Measurements from ENCODE around the gene ALOX5. TPM values are rescaled to one million over a fixed set of nuclear protein-coding genes. Genes with fewer than 3 reads are reported as not detected.

Gene ALOX5
- total RNA-seq, 1 experiment from 2014 or later = 6.1 TPM

- TF ChIP-seq, protein P1, sequence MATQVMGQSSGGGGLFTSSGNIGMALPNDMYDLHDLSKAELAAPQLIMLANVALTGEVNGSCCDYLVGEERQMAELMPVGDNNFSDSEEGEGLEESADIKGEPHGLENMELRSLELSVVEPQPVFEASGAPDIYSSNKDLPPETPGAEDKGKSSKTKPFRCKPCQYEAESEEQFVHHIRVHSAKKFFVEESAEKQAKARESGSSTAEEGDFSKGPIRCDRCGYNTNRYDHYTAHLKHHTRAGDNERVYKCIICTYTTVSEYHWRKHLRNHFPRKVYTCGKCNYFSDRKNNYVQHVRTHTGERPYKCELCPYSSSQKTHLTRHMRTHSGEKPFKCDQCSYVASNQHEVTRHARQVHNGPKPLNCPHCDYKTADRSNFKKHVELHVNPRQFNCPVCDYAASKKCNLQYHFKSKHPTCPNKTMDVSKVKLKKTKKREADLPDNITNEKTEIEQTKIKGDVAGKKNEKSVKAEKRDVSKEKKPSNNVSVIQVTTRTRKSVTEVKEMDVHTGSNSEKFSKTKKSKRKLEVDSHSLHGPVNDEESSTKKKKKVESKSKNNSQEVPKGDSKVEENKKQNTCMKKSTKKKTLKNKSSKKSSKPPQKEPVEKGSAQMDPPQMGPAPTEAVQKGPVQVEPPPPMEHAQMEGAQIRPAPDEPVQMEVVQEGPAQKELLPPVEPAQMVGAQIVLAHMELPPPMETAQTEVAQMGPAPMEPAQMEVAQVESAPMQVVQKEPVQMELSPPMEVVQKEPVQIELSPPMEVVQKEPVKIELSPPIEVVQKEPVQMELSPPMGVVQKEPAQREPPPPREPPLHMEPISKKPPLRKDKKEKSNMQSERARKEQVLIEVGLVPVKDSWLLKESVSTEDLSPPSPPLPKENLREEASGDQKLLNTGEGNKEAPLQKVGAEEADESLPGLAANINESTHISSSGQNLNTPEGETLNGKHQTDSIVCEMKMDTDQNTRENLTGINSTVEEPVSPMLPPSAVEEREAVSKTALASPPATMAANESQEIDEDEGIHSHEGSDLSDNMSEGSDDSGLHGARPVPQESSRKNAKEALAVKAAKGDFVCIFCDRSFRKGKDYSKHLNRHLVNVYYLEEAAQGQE (IDR thresholded peaks at IDR 0.05; ENCODE audit: low read depth) = no peak
- TF ChIP-seq ZFX (IDR thresholded peaks at IDR 0.05) = no peak
- TF ChIP-seq POLR2A (IDR thresholded peaks at IDR 0.05; ENCODE audit: borderline replicate concordance, extremely low read depth, insufficient read depth, insufficient read length) = no peak
- no peak for TF ChIP-seq FOSL1 (IDR thresholded peaks at IDR 0.05; ENCODE audit: low read depth)
- no peak for TF ChIP-seq POLR2AphosphoS5 (IDR thresholded peaks at IDR 0.05; ENCODE audit: low read depth, low read length)
Observed at GRCh38 chr10:45456822-45457221, 82.8 kb downstream of the ALOX5 start (continued).

DNA sequence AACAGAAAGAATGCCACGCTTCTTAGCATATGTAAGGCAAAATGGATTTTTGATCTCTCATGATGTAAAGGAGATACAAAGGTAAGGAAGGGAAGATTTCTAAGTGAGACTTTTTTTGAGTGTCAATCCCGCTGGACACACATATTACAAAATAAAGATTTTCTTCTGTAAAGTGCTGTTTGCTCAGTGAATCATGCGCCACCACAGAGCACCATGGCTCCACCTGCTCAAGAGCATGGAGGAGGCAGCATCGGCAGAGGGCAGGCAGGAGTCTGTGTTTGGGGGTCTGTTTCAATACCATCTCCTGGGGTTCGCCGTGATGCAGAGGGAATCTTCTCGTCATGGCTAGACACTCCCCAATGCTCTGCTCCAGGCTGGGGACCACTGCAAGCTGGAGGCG is 83.5 kb downstream of the ALOX5 start:
- no peak overlapping the region for H3K4me2 ChIP-seq (ENCODE audit: low read length)
- no peak overlapping the region for H3K27ac ChIP-seq (ENCODE audit: low read depth, low read length)
- H4K20me1 ChIP-seq (ENCODE audit: insufficient read depth) = no peaks in the 10 kb centered on the region
- H3K9me2 ChIP-seq (ENCODE audit: insufficient read depth) = no peaks in the 10 kb centered on the region
- H3K36me3 ChIP-seq (ENCODE audit: control insufficient read depth in 1 of 2, insufficient read depth in 2 of 2, low read length in 2 of 2) = no peaks in the 10 kb centered on the region
- no peak overlapping the region for H3K9ac ChIP-seq (ENCODE audit: low read length)
- ATAC-seq (no peak), DNase-seq (ENCODE audit: low read depth, low spot score) (no peak)
- H2AFZ ChIP-seq (ENCODE audit: low read depth, low read length, poor library complexity, severe bottlenecking) = no peak overlapping the region
- H3K9me3 ChIP-seq (ENCODE audit: control insufficient read depth in 1 of 2, insufficient read depth in 1 of 2, low read depth in 1 of 2, low read length in 2 of 2) = no peaks in the 10 kb centered on the region
- TF ChIP-seq POLR2A (IDR thresholded peaks at IDR 0.05; ENCODE audit: borderline replicate concordance, extremely low read depth, insufficient read depth, insufficient read length) (no peak), SRF (IDR thresholded peaks at IDR 0.05; ENCODE audit: low read depth) (no peak), EZH2phosphoT487 (IDR thresholded peaks at IDR 0.05; ENCODE audit: borderline replicate concordance) (no peak)
- TF ChIP-seq, protein P2, sequence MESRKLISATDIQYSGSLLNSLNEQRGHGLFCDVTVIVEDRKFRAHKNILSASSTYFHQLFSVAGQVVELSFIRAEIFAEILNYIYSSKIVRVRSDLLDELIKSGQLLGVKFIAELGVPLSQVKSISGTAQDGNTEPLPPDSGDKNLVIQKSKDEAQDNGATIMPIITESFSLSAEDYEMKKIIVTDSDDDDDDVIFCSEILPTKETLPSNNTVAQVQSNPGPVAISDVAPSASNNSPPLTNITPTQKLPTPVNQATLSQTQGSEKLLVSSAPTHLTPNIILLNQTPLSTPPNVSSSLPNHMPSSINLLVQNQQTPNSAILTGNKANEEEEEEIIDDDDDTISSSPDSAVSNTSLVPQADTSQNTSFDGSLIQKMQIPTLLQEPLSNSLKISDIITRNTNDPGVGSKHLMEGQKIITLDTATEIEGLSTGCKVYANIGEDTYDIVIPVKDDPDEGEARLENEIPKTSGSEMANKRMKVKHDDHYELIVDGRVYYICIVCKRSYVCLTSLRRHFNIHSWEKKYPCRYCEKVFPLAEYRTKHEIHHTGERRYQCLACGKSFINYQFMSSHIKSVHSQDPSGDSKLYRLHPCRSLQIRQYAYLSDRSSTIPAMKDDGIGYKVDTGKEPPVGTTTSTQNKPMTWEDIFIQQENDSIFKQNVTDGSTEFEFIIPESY (IDR thresholded peaks at IDR 0.05; ENCODE audit: extremely low read depth, insufficient replicate concordance, low read length) = no peak
- TF ChIP-seq, protein P3, sequence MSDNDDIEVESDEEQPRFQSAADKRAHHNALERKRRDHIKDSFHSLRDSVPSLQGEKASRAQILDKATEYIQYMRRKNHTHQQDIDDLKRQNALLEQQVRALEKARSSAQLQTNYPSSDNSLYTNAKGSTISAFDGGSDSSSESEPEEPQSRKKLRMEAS (IDR thresholded peaks at IDR 0.05) = no peak
- no peaks in the 10 kb centered on the region for H3K4me1 ChIP-seq (ENCODE audit: control insufficient read depth in 1 of 2, insufficient read depth in 2 of 2, low read length in 2 of 2)
- no peak overlapping the region for H3K4me3 ChIP-seq (replicated peaks in 1 of 2; ENCODE audit: low read depth in 1 of 2, low read length in 2 of 2)
- ChIA-PET CTCF (no interaction called here), POLR2A (no interaction called here), RAD21 (ENCODE audit: low non-redundant PET in 1 of 2, low total read pairs in 2 of 2, uncharacterized antibody in 2 of 2, unreplicated experiment in 2 of 2) (no interaction called here)
- no peaks in the 10 kb centered on the region for H3K79me2 ChIP-seq (ENCODE audit: insufficient read depth, low read length)
- intact Hi-C loops (cut with micrococcal nuclease) = loop anchor here (10.0 kb wide), 1 partner anchor 453 kb away; the partner anchor contains the start of gene ZNF22
- BruUV-seq (replicated peaks) = no TSS peak
- H3K27me3 ChIP-seq (ENCODE audit: insufficient read depth, low read length) = no peaks in the 10 kb centered on the region

Measured in HCT116 (cell line).